HG03064 (cell line): ENCODE data around the gene RTRAF.
A peak's percentile ranks its signal among the peaks of the same experiment; 100 is the strongest.

Source experiments
- ATAC-seq: cut with Tn5 transposase; IDR thresholded peaks from one replicate; pipeline ENCODE4 v1.9.1; 2021; ENCODE audit warnings: low read depth; ENCODE audit not compliant: unreplicated experiment

Gene RTRAF

DNA sequence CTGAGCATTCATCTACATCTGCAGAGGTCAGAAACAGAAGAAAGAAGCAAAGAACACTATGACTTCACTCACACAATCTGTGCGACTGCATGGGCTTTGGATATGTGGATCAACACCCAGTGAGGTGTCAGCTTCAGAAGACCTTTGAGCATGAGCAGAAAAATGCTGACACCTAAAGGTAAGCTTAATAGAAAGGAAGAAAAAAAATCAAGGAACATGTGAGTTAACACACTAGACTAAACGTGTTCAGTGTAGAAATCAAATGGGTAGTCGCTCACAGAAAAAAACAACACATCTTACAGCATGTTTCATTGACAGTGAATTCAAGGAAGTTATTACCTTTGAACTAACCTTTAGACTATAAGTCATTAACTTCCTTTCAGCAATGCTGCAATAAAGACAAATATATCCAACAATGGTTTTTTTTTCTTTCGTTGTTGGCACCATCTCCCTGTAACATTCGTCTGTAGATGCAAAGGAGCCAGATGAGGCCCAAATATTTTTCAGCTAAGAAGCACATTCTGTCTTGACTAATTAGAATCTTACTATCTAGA is 30.9 kb downstream of the RTRAF start:
- no peak for ATAC-seq

DNA sequence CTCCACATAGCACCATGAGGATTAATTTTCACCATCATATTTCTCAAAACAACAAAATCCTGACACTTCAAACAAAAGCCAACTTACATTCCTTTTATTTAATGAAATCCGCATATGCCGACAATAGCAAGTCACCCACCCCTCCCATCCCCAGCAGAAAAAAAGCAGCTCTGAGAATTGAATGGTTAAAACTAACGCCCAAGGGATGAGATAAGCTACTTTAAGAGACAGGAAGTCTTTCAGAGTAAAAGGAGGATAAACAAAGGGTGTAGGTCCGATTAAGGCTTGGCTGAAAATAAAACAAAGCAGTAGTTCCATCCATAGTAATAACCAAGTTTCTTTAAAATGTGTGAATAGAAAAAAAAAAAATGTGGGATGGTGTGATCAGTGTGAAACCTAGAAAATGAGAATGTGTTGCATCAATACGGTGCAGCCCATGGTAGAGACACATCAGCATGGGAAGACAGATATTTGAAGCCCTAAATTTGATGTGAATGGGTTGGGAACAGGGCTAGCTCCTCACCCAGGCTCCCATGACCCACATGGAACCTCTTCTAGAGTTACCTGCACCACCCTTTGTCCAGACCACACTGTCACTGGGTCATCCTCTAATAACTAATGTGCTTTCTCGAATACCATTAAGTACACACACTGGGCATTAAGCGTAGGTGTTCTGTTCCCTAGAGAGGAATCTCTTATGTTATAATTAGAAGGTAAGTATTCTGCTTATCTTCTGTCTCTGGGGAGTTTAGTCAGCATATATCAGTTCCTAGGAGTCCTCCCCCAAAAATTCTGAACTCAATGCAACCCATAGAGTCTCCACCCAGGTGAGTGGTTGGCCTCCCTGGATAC is 31.7 kb downstream of the RTRAF start:
- ATAC-seq, result no peak

DNA sequence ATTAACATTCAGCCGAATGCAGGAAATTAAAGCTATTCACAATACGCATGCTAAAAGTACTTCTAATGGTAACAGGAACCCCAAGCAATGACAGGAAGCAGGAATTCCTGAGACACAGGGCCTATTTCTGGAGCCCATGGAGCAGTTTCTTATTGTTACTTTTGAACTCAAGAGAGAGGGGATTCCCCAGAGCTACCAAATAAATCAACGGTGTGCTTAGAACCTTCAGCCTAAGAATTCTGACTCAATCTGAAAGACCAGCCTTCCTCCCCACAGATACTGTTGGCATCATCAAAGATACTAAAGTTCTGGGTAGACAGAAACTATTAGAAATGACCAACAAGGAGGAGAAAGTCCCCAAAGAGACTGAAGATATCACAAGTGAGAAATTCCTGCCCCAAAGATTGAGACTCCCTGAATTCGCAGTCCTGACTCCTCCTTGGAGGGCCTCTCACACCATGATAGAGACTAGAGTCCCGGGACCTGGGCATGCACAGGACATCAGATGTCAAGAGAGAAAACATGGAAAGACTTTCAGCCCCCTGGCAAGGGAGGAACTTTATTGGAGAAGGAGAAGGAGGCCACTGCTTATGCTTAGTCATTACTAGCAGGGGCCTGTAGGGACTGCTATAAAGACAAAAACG is 32.7 kb downstream of the RTRAF start:
- ATAC-seq, result peak; percentile 67

DNA sequence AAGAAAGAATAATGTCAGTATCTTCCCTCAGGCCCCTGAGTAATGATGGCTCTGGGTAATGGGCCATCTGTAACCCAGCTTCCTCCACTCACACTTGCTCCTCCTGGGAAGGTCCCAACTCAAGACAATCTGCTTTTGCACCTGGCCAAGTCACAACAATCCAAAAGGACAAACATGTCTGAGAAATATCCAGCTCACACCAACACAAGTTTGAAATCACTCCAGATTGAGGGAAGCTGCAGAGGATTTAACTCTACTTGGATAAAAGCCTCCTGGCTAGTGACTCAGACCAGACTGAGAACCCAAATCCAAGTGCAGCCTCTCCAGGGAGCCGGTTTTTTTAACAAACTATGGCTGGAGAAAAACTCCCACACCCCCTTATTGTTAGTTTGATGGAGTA is 34.2 kb downstream of the RTRAF start:
- no peak for ATAC-seq

DNA sequence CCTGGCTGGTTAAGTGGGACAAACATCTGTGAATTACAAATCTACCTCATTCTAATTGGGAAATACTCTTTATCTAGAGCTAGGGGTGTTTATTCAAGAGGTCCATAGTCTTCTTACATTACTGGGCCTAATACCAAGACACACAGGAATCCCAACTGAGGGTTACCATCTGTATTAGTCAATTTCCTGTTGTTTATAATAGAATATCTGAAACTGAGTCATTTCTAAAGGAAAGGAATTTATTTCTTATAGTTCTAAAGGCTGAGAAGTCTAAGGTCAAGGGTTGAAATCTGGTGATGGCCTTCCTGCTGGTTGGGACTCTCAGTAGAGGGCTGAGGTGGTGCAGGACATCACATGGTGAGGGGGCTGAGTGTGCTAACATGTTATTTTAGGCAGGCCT is 36.0 kb downstream of the RTRAF start:
- no peak for ATAC-seq

DNA sequence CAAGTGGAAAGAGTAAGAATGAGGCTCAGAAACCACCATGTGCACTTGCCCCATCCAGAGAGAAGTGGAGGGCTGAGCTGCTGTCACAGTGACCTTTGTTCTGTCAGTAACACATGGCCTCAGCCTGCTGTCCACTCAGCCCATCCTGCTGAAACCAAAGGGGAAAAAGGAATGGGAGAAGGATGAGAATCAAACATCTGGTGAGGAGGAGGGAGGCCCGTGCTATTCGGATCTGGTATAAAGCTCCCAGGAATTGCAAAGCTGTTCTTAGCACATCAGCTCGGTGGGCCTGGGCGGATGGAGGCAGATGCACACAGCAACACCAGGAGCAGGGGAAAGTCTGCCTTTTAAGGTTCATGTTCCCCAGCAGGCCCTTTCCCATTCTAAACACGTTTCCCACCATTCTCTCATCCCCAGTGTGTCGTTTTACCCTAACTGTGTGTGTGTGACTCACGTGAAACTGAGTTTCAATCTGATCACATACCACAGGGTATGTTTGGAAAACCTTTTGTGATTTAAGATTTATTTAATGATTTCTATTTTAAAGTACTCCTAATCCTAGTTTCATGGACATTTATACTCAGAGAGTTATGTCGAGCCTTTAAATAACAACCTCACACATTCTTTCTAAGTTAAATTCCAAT is 36.8 kb downstream of the RTRAF start:
- no peak for ATAC-seq

DNA sequence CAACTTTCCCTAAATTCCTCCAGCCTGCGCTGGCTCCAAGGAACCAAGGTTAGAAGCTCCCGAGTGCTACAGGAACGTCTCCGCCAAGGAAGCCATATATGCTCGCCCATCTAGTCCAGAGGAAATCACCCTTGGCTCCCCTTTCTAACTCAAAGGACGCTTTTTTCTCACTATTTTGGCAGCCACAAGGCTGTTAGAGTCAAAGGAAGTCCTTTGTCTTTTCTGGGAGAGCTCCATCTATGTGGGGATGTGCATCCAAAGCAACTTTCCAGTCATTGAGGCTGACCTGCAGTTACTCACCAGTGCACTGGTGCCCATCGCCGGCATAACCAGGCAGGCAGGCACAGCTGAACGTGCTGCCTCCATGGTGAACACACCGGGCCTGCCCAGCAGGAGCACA is 37.6 kb downstream of the RTRAF start:
- no peak for ATAC-seq

DNA sequence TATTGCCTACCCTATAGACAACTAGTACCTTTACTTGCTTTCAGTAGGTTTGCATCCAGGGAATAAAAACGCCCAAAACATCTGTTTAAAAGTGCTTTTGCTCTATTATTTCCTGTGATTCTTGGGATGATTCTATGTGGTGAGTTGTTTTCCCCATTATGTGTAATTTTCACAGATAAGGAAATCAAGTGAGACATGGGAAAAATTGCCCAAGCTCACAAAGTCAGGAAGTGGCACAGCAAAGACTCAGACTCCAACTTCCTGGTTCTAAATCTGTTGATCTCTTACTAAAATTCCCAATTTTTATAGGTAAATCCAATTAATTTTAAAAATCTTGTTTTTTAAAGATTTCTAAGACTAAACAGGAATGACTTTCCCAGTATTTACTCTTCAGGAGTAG is 40.5 kb downstream of the RTRAF start:
- no peak for ATAC-seq

DNA sequence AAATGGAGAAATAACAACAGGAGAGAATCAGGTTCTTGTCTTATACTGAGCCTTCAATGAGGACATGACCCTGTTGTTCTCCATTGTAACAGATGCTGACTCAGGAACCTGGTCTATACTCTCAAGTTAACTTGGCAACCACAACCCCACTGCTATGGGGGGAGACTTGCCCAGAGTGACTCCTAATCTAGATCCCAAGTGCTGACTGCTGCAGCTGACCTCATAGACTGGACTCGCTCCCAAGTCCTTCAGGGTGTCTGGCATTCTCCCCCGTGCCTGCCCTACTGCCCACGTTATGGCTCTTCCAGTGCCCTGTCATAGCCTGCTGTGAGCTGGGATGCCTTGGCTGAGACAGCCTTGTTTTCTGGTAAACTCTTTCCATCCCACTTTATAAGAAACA is 42.4 kb downstream of the RTRAF start:
- no peak for ATAC-seq

DNA sequence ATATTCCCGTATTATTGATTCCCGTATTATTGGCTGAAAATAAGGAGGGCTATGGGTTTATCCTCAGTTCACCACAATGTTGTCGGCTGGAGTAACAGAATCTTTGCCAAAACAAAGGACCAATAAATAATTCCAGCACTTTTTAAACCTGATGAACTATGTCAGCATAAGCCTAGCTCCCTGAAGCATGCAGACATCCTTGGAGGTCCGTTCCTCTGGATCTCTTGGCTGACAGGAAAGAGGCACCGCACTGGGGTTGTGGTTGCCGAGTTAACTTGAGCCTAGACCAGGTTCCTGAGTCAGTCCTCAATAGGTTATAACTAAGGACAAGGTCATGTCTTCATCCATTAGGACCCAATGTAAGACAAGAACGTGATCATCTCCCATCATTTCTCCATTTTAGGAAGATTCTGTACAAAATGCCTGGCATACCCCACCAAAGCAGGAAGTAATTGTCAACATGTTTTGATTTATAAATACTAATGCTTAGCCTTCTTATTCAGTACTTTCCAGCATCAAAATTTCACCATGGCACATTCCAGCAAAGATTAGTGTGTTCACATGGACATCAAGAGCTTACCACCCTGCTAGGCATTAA is 43.0 kb downstream of the RTRAF start:
- ATAC-seq, result no peak

DNA sequence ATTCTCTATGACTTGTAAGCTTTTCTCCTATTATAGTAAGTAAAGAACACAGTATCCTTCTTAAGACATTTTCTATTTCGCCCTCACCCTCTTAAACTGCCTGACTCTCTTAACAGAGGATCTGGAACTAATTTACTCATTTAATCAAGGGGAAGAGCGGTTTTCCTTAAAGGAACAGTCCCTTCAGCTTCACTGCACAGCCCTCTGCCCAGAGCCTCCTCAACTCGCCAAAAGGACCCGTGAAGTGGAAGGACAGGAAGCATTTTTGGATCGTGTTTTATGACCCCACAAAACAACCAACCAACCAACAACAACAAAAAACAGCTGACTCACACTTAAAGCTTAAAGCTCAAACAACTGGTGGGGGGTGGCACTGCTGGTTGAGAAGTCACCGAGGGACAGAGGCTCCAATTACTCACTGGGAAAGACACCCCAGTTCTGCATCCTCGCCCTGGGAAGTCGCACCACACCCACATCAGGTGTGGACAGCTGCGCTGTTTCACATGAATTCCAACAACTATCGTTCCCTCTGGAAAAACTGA is 43.8 kb downstream of the RTRAF start:
- ATAC-seq, result no peak

DNA sequence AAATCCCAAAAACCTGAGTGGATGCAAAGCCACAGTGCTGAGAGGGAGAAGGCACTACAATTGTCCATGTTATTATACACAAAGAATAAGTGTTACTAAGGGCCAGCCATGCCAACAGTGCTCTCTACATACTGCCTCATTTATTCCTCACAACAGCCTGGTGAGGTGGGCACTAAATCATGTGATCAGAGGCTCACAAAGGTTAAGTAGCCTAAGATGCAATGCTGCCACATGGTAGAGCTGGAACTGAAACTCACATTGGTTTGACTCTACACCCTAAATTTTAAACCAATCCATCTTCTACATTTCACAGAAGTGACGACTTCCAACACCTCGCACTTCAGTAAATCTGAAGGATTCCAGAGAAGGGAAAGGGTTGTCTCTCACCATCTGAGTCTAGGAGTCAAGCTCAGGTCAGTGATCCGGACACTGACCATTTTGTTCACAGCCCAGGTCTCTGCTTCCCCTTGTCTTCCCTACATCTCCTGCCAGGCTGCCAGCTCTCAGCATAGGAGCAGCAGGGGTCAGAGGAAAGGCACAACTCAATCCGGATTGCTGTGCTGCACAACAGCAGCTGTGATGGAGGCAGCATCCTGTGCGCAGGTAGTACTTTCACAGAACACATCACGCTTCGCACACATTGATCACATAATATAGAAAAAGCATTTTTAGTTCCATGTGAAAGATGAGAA is 49.9 kb downstream of the RTRAF start:
- no peak for ATAC-seq

DNA sequence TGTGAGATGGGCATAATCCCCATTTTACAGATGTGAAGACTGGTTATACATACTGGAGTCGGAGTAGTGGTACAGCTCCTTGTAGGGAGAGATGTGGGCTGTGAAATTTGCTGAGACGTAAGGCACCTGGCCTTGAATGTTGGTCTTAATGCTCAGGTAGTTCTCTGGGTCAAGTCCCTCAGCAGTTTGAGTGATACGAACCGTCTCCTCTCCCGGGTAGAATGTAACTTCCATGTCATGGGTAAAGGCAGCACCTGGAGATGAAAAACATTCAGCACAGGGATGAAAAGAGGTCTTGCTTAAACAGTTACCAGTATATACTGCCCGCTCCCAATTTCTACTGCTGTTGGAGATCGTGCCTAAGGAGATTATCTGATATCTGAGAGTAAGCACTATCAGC is 51.3 kb downstream of the RTRAF start:
- no peak for ATAC-seq

DNA sequence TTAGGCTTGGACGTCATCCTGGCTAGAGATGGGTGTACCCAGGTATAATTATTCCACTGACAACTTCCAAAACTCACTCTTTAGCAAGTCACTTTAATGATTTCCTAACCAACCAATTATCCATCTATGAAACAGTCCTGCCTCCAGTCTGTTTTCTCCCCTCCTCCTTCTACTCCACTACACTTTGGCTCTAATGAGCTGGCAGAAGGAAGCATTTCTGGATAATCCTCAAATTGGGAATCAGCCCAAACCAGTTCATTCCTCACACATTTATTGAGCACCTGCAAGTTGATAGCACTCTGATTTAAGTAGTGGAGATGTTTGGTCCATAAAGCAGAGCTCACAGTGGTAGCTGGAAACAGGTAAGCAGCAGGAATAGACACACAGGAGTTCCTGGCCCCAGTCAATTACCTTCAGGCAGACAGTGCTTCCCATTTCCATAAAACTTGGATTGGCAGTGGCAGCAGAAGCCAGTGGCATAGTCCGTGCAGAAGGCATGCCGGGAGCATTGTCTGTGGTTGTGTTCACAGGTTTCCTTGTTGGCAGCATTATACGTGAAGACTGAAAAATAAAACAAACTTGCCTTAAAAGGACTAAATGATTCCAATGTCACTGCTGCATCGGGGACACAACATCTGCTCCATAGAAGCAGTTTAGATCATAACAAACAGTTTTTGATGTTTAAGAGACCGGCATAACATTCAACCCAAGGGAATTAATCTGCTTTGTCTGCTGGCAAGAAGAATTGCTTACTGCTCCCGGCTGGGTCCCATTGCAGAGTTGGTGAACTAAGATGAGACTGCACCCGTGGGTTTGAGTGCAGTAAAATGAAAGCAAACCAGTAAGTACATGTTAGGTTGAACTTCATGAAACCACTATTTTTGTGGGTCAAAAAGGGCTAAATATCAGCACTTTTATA is 53.3 kb downstream of the RTRAF start:
- ATAC-seq, result no peak

DNA sequence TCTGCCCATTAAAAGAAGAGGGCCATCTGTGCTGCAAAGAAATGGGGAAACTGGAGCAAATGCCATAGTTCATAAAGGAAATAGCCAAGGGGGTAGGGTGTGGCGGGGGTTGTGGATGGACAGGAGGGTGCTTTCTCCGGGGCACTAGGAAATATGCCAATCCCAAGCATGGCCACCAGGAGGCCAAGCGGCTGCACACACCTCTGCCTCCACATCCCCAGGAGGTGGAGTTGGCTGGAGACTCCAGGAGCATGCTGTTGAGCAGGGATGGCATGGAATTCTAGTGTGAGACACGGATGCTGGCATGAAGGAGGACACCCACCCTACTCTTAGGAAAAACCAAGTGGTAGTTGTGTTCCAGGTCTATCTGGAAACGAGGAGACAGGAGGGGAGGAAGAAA is 54.3 kb downstream of the RTRAF start:
- no peak for ATAC-seq

DNA sequence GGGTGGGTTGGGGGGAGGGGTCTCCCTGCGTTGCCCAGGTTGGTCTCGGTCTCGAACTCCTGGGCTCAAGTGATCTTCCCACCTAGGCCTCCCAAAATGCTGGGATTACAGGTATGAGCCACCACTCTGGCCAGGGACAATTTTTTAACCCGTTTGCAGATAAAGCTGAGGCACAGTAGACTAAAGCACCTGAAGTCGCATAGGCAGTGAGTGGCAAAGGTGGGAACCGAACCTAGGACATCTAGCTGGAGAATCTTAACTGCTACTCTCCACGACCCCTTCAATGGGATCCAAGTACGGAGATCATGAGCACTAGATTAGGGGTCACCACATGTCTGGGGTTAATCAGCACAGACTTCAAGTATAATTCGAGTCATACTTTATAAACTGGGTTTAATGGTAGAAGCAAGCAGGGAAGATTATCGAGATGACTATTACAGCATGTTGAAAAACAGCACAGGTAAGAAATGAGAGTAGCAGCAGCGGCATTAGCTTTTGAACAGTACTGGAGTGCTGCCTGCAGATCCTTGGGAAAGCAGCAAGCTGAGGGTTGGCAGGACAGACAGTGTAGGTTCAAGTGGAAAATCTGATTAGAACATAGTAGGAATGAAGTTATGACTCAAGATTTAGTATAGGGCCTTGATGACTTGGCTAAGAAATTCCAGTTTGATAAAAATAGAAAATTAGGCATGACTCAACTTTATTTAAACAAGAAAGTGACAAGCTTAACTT is 55.6 kb downstream of the RTRAF start:
- no peak for ATAC-seq

DNA sequence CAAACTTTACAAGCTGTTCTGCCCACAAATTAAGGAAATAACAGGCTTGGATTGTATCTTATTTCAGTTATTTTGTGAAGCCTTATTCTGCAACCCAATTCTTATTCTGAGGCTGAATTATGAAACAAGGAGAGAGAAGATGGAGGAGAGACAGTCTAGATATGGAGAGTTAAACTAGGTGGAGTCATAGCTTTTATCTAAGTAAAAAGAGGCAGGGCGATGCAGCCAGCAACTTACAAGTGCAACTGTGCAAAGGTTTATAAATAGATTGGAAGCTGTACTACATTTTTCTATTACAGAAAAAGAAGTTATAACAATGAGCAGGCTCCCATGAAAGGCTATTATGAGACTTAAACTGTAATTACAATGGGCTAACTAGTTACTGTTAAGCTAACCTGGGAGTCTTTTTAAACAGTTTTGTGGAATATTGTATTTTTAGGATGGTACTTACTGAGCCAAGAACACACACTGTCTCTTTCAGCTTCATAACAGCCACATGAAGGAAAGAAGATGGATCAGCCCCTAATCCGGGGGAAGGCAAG is 57.1 kb downstream of the RTRAF start:
- ATAC-seq, result no peak

DNA sequence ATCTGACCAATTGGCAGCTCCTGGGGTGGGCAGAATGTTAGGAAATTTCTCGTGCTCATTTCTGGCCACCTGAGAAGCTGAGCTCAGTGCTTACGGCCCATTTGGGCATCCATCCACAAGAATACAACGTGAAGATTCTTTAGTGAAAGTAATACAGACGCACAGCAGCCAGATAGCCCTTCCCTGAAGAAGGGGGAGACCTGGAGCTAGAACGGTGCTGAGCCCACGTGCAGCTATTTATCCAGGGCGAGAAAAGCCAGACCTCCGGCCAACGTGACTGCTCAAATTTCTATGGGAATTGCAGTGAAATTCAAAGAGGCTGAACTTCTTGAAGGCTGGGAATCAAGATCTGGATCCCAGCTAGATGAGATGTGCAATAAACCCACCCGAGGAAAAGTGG is 58.8 kb downstream of the RTRAF start:
- ATAC-seq, result no peak
